ENCODE measurements around the gene EBF4. TPM values are rescaled to one million over a fixed set of nuclear protein-coding genes. Genes with fewer than 3 reads are reported as not detected.

EBF4 gene
- total RNA-seq, 4 donors from 2014 or later, result 7.1 to 69.5 (median 21.7) TPM

GRCh38 chr20:2794202-2794748, 101.7 kb downstream of the EBF4 start:
- no peak for DNase-seq
- Histone ChIP-seq H3K4me3 (no peak overlapping the region), H3K9me3 (no peaks in the 10 kb centered on the region), H3K27me3 (no peaks in the 10 kb centered on the region), H3K36me3 (no peaks in the 10 kb centered on the region), H3K27ac (no peak overlapping the region), H3K4me1 (no peaks in the 10 kb centered on the region)
- TF ChIP-seq POLR2A (IDR thresholded peaks at IDR 0.05), result no peak
- no peak for TF ChIP-seq CTCF (IDR thresholded peaks at IDR 0.05)
- intact Hi-C loops (cut with DNase I; ENCODE audit: low total_unique reads), result no loop called here

GRCh38 chr20:2794866-2795447, 102.4 kb downstream of the EBF4 start:
- intact Hi-C loops (cut with DNase I; ENCODE audit: low total_unique reads), result no loop called here
- Histone ChIP-seq H3K27me3 (no peaks in the 10 kb centered on the region), H3K27ac (no peak overlapping the region), H3K4me1 (peaks cover 0 to 4% of the 10 kb centered on the region in 2 donors), H3K4me3 (no peak overlapping the region), H3K9me3 (no peaks in the 10 kb centered on the region), H3K36me3 (no peaks in the 10 kb centered on the region)
- TF ChIP-seq POLR2A (IDR thresholded peaks at IDR 0.05), result no peak
- TF ChIP-seq CTCF (IDR thresholded peaks at IDR 0.05), result no peak
- no peak for DNase-seq

- intact Hi-C loops (cut with DNase I; ENCODE audit: low total_unique reads), result no loop called here
- Histone ChIP-seq H3K4me3 (no peak overlapping the region), H3K27me3 (no peaks in the 10 kb centered on the region), H3K36me3 (no peaks in the 10 kb centered on the region), H3K4me1 (peaks cover 0 to 6% of the 10 kb centered on the region in 2 donors), H3K27ac (no peak overlapping the region), H3K9me3 (no peaks in the 10 kb centered on the region)
- no peak for DNase-seq
- TF ChIP-seq POLR2A (IDR thresholded peaks at IDR 0.05) (no peak), CTCF (IDR thresholded peaks at IDR 0.05) (no peak)
Measured at GRCh38 chr20:2795451-2795850, 102.9 kb downstream of the EBF4 start.

- Histone ChIP-seq H3K4me1 (peaks cover 0 to 6% of the 10 kb centered on the region in 2 donors), H3K9me3 (no peaks in the 10 kb centered on the region), H3K27ac (no peak overlapping the region), H3K36me3 (no peaks in the 10 kb centered on the region), H3K4me3 (no peak overlapping the region), H3K27me3 (no peaks in the 10 kb centered on the region)
- TF ChIP-seq POLR2A (IDR thresholded peaks at IDR 0.05) (no peak), CTCF (IDR thresholded peaks at IDR 0.05) (no peak)
- no peak for DNase-seq
- intact Hi-C loops (cut with DNase I; ENCODE audit: low total_unique reads), result no loop called here
Measured at GRCh38 chr20:2796011-2796660, 103.6 kb downstream of the EBF4 start.

Measured in uterus (tissue), 4 donors.